Lower leg skin (tissue), 4 donors: Measurements from ENCODE around the gene SUPT4H1. TPM values are rescaled to one million over a fixed set of nuclear protein-coding genes. Genes with fewer than 3 reads are reported as not detected.

Source experiments
- DNase-seq, 2 donors: peaks; one replicate each; pipeline ENCODE4 v3.0.0-alpha.2; 2019; ENCODE audit warnings: low spot score in 2 of 2
- H3K4me3 ChIP-seq: fragments of 200-600 bp; sonication (generic); 2 replicates; pipeline ENCODE4 v1.5.1; 2017; ENCODE audit warnings: mild to moderate bottlenecking, low read depth; ENCODE audit not compliant: poor library complexity, severe bottlenecking
- CTCF ChIP-seq, 3 donors: fragments of 450-650 bp; IDR thresholded peaks; one replicate each; pipeline ENCODE4 v1.5.1; 2016; ENCODE audit warnings: antibody characterized with exemption in 3 of 3, mild to moderate bottlenecking in 3 of 3, moderate library complexity in 2 of 3
- POLR2A ChIP-seq, 2 donors: fragments of 450-650 bp; IDR thresholded peaks; one replicate each; pipeline ENCODE4 v1.6.1; 2016 to 2017; ENCODE audit warnings: antibody characterized with exemption in 2 of 2, mild to moderate bottlenecking in 1 of 2, moderate library complexity in 1 of 2
- WGBS, 2 donors: methylation state at CpG; one replicate each; pipeline ENCODE4 v1.1.5; 2018; 5-methylcytosine and 5-hydroxymethylcytosine counted together
- intact Hi-C: fragments of 100-400 bp; cut with DNase I; formaldehyde crosslinking; loops from one replicate; pipeline ENCODE4 v1.15.0; 2023; ENCODE audit warnings: low total_unique reads
- total RNA-seq, 4 donors: library from RNA; depleted of rRNA; stranded (reverse); fragments of >200 nt; gene quantifications; one replicate each; pipeline ENCODE4 v1.1.0, GENCODE V29; 2016

SUPT4H1 gene
- total RNA-seq, 4 donors from 2014 or later, result 49.5 to 89.7 (median 57.5) TPM

- TF ChIP-seq POLR2A (IDR thresholded peaks at IDR 0.05), result no peak
- no peak for DNase-seq
- intact Hi-C loops, result no loop called here
- no peak overlapping the region for H3K4me3 ChIP-seq
- 82 to 90% methylated on average over 5 of the region's 5 CpGs for WGBS, 2 donors
These were observed 21.0 kb upstream of the SUPT4H1 start for GRCh38 chr17:58373003-58373402.

GRCh38 chr17:58371300-58371950, 19.4 kb upstream of the SUPT4H1 start:
- WGBS, 2 donors, result 67 to 71% methylated on average over 6 of the region's 6 CpGs
- H3K4me3 ChIP-seq, result no peak overlapping the region
- no peak for TF ChIP-seq CTCF (IDR thresholded peaks at IDR 0.05)
- TF ChIP-seq POLR2A (IDR thresholded peaks at IDR 0.05), result no peak
- no peak for DNase-seq
- intact Hi-C loops, result no loop called here

- H3K4me3 ChIP-seq, result no peak overlapping the region
- 83 to 88% methylated on average over 9 of the region's 9 CpGs for WGBS, 2 donors
- no peak for DNase-seq
- intact Hi-C loops, result no loop called here
- TF ChIP-seq CTCF (IDR thresholded peaks at IDR 0.05) (no peak), POLR2A (IDR thresholded peaks at IDR 0.05) (no peak)
These were observed 18.7 kb upstream of the SUPT4H1 start for GRCh38 chr17:58370716-58371115.

- intact Hi-C loops, result no loop called here
- H3K4me3 ChIP-seq, result no peak overlapping the region
- DNase-seq, result no peak
- TF ChIP-seq POLR2A (IDR thresholded peaks at IDR 0.05), result no peak
- TF ChIP-seq CTCF (IDR thresholded peaks at IDR 0.05), result no peak
- 94 to 98% methylated on average over 5 of the region's 5 CpGs for WGBS, 2 donors
These were observed 18.3 kb upstream of the SUPT4H1 start for GRCh38 chr17:58370309-58370708.

- no peak for TF ChIP-seq POLR2A (IDR thresholded peaks at IDR 0.05)
- no peak for TF ChIP-seq CTCF (IDR thresholded peaks at IDR 0.05)
- DNase-seq, result no peak
- intact Hi-C loops, result no loop called here
- H3K4me3 ChIP-seq, result no peak overlapping the region
- 33 to 42% methylated on average over 5 of the region's 5 CpGs for WGBS, 2 donors
These were observed 17.4 kb upstream of the SUPT4H1 start for GRCh38 chr17:58369214-58370031.

- WGBS, 2 donors, result 58 to 59% methylated on average over 3 of the region's 3 CpGs
- TF ChIP-seq POLR2A (IDR thresholded peaks at IDR 0.05), result no peak
- no peak for TF ChIP-seq CTCF (IDR thresholded peaks at IDR 0.05)
- intact Hi-C loops, result no loop called here
- no peak for DNase-seq
- H3K4me3 ChIP-seq, result no peak overlapping the region
These were observed 16.8 kb upstream of the SUPT4H1 start for GRCh38 chr17:58368860-58369213.
